ENCODE measurements around the gene TUBB2B.

Gene TUBB2B

GRCh38 chr6:3270258-3270657 is 42.8 kb upstream of the TUBB2B start:
- TF ChIP-seq CTCF (IDR thresholded peaks at IDR 0.05; ENCODE audit: low read depth, low read length) = no peak
- no peak for DNase-seq (ENCODE audit: extremely low read depth, low read depth)

- no peak for TF ChIP-seq CTCF (IDR thresholded peaks at IDR 0.05; ENCODE audit: low read depth, low read length)
- DNase-seq (ENCODE audit: extremely low read depth, low read depth) = no peak
Observed at GRCh38 chr6:3269281-3269975, 42.0 kb upstream of the TUBB2B start.

GRCh38 chr6:3268680-3269079 is 41.2 kb upstream of the TUBB2B start:
- TF ChIP-seq CTCF (IDR thresholded peaks at IDR 0.05; ENCODE audit: low read depth, low read length) = no peak
- no peak for DNase-seq (ENCODE audit: extremely low read depth, low read depth)

GRCh38 chr6:3267162-3267561 is 39.7 kb upstream of the TUBB2B start:
- TF ChIP-seq CTCF (IDR thresholded peaks at IDR 0.05; ENCODE audit: low read depth, low read length) = no peak
- no peak for DNase-seq (ENCODE audit: extremely low read depth, low read depth)

- DNase-seq (ENCODE audit: extremely low read depth, low read depth) = no peak
- no peak for TF ChIP-seq CTCF (IDR thresholded peaks at IDR 0.05; ENCODE audit: low read depth, low read length)
Observed at GRCh38 chr6:3266170-3266569, 38.7 kb upstream of the TUBB2B start.

GRCh38 chr6:3265671-3266070 is 38.2 kb upstream of the TUBB2B start:
- no peak for TF ChIP-seq CTCF (IDR thresholded peaks at IDR 0.05; ENCODE audit: low read depth, low read length)
- DNase-seq (ENCODE audit: extremely low read depth, low read depth) = no peak

GRCh38 chr6:3264356-3264755 is 36.9 kb upstream of the TUBB2B start:
- no peak for TF ChIP-seq CTCF (IDR thresholded peaks at IDR 0.05; ENCODE audit: low read depth, low read length)
- no peak for DNase-seq (ENCODE audit: extremely low read depth, low read depth)

Measured in AG09319 (cell line).